ELR (cell line): Measurements from ENCODE around the gene TOR1AIP1.

Experiments
- DNase-seq: peaks from one replicate; pipeline ENCODE4 v3.0.0-alpha.2; 2015; ENCODE audit warnings: low read depth

Gene TOR1AIP1

DNA sequence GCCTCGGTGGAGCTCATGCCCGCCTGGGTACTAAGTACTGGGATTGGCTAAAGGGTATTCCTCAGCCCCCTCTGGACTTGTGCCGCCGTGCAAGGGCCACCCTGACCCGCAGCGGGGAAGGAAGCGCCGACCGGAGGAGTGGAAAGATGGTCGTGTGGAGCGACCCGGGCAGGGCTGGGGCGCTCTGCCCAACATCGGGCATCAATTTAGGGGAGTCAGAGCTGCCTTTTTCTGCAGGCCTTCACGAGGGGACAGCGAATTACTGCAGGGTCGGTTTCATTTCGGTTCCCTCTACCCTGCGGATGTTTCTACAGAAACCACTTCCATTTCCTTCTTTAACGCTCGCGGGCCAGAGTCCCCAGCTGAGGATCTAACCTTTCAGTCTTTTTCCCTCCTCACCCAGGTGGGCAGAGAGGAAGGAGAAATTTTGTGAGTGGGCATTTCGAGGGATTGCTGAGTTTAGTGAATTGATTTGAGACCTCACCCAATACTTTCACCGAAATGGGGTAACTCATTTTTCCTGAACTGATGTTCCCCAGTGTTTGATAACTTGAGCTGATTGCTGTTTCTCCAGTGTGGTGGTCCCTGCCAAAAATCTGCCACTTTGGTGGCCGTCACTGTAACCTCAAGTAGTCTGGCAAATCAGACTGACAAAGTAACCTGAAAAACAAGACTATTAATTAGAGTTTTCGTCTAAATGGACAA lies 1.1 kb downstream of the TOR1AIP1 start:
- no peak for DNase-seq

DNA sequence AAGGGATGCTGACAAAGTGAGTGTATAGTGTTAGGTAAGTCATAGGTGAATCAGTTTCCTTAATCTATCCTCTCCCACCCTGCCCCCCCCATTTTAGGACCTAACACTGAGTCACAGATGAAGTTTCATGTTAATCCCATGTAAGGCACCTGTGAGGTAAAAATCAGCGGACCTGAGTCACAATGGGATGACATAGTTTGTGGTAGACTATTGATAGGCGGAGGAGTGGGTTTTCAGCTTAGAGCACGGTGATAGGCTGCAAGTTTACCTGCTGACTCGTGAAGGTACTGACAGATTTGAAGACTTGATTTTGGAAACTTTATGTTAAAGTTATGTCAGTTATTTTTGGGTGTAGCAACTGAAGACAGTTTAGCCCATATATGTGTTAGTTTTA lies 1.7 kb downstream of the TOR1AIP1 start:
- peak; percentile 72 for DNase-seq

DNA sequence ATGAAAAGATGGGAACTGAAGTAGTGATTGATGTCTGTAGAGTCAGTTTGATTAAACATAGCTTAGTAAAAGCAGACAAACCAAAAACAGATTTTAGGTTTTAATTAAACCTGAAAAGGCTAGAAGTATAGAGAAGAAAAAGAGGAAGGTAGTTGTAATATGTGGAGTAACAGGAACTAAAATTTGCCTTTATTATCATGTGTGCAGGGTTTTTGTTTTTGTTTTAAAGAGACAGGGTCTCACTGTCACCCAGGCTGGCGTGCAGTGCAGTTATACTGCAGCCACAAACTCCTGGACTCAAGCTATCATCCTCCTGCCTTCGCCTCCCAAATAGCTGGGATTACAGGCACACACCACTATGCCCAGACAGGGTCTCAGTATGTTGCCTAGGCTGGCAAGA lies 6.0 kb downstream of the TOR1AIP1 start:
- DNase-seq, result no peak

DNA sequence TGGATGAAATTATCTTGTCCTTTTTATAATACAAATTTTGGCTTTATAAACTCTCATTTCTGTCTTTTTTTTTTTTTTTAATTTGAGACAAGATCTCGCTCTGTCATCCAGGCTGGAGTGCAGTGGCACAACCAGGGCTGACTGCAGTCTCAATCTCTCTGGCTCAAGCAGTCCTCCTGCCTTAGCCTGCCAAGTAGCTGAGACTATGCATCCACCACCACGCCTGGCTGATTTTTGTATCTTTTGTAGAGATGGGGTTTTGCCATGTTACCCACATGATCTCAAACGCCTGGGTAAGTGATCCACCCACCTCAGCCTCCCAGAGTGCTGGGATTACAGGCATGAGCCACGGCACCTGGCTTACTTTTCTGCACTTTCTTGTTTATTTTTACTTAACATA lies 7.5 kb downstream of the TOR1AIP1 start:
- no peak for DNase-seq

DNA sequence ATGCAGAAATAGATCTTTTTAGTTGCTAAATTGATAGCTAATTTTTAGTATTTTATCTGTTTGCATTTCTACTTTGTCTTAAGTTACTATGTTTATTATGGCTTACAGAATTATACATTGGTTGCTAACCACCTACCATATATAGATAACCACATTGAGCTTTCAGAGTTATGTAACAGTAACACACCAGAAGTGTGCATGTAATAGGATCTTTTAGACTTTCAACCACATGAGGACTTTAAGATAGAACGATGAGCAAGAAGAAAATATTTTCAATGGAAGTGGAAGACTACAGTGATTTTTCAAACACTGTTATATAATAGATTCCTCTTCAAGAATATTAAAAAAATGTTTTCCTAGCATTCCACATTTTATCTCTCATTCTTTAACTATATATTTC lies 28.8 kb downstream of the TOR1AIP1 start:
- DNase-seq, result no peak

DNA sequence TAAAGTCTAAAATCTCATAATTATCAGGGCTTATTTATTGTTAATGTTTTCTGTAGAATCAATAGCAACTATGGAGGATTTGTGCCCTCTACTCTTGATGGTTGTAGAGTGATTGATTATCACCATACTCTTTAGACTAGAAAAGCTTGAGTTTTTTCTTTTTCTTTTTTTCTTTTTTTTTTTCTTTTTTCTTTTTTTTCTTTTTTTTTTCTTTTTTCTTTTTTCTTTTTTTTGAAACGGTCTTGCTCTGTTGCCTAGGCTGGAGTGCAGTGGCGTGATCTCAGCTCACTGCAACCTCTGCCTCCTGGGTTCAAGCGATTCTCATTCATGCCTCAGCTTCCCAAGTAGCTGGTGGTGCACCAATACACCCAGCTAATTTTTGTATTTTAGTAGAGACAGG lies 29.7 kb downstream of the TOR1AIP1 start:
- no peak for DNase-seq

DNA sequence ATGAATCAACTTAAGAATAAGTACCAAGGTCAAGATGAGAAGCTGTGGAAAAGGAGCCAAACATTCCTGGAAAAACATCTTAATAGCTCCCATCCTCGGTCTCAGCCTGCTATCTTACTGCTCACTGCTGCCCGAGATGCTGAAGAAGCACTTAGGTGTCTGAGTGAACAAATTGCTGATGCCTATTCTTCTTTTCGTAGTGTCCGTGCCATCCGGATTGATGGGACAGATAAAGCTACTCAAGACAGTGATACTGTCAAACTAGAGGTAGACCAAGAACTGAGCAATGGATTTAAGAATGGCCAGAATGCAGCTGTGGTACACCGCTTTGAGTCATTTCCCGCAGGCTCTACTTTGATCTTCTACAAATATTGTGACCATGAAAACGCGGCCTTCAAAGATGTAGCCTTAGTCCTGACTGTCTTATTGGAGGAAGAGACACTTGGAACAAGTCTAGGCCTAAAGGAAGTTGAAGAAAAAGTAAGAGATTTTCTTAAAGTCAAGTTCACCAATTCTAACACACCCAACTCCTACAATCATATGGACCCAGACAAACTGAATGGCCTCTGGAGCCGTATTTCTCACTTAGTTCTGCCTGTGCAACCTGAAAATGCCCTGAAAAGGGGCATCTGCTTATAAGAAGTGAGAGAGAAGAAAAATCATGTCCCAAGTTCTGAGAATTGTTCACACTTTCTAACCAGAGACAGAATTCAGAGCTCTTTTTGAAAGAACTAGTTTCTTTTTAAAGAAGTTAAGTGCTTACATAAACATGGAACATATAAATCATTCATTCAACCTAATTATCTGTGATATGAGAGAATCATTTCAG lies 35.7 kb downstream of the TOR1AIP1 start:
- peak; percentile 11 for DNase-seq

DNA sequence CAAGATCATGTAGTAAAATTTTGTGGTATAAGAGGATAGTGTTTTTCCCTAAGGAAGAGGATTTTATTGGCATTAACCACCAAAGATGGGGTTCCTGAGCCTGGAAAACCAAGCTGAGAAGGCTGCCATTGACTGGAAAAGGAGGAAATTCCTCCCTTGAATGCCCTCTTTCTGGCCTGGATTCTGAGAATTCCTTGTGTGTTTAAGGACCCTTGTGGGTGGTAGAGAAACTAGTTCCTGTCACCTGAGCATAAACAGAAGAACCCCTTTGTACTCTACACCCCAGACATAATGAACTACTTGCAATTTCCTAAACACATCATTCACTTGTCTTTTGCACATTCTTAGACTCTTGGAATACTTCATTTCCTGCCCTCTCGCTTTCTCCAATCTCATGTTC lies 39.4 kb downstream of the TOR1AIP1 start:
- DNase-seq, result no peak

DNA sequence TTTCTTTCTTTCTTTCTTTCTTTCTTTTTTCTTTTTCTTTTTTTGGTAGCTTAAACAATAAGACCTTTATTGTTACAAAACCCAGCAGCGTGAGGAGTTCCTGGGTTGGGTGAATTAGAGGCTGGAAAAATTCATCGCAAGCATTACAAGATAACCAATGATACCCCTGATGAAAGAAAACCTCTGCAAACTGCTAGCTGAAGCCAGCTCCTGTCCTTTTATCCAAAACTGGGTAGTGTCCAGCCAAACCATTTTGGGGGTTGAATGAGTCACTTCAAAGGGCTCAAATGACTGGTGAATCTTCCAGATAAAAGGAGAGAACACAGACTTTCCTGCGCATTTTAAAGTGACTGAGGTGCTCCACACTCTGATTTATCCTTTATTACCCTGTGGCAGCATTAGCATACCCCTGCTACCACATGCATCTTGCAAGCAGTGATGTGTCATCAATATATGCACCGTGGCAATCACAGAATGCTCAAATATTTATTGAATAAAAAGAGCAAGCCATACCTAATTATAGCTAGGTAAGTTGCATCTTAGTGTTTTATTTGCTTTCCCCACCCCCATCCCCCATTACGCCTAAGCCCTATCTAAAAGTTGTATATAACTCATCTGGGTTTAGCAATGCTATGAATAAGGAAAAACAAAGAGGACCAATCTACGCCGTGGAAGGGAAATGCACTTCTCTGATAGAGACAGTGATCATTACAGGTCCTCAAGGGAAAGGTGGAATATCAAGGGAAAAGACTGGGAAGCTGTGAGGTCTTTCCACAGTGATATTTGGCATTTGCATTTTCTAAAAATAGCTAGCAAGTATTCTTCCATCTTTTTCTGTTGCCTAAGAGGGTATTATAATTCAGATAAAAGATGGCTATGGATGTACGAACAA lies 40.1 kb downstream of the TOR1AIP1 start:
- no peak for DNase-seq

DNA sequence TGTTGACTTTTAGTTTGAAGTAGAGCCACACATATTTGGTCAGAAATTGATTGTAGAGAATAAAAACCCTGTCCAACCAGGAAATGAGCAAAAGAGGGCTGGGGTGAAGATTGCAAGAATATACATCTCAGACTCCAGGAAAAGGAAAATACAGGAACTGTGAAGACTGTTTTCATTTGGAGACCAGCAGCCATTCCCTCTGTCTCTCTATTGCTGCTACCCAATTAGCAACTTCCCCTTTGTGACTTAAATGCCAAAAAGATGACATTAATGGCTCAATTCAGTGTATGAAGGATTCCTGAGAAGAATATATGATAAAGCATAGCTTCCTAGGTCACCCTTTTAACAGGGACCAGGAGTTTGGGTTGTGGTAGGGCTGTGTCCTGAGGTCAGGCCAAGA lies 40.9 kb downstream of the TOR1AIP1 start:
- DNase-seq, result no peak

DNA sequence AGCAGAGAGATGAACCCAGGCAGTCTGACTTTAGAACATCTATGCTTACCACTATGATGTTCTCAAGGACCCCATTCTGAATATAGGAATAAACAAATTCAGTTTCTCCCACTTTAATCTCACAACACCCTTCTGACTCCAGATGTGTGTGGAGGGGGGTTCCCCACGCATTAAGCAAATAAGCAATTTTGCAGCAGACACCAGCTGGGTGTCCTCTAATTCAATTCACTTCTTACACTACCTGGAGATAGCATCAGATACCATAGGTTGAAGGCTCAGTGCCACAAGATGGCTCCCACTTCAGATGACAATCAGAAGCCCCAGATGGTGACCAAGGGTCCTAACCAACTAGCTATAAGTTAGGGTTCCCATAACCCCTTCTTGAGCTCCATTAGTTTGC lies 42.2 kb downstream of the TOR1AIP1 start:
- no peak for DNase-seq

DNA sequence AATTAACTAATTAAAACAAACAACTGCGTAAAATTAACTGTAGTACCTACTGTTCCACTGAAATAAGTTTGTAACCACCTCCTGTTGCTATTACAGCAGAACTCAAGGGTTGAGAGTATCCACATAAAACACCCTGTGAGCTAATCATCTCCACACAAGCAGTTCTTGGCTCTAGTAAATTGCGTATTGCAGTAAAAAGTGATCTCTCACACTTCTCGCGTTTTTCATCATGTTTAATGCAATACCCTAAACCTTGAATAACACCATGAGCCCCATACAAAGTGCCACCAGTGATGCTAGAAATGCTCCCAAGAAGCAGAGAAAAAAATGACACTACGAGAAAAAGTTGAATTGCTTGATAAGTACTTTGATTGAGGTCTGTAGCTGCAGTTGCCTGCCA lies 43.2 kb downstream of the TOR1AIP1 start:
- no peak for DNase-seq

DNA sequence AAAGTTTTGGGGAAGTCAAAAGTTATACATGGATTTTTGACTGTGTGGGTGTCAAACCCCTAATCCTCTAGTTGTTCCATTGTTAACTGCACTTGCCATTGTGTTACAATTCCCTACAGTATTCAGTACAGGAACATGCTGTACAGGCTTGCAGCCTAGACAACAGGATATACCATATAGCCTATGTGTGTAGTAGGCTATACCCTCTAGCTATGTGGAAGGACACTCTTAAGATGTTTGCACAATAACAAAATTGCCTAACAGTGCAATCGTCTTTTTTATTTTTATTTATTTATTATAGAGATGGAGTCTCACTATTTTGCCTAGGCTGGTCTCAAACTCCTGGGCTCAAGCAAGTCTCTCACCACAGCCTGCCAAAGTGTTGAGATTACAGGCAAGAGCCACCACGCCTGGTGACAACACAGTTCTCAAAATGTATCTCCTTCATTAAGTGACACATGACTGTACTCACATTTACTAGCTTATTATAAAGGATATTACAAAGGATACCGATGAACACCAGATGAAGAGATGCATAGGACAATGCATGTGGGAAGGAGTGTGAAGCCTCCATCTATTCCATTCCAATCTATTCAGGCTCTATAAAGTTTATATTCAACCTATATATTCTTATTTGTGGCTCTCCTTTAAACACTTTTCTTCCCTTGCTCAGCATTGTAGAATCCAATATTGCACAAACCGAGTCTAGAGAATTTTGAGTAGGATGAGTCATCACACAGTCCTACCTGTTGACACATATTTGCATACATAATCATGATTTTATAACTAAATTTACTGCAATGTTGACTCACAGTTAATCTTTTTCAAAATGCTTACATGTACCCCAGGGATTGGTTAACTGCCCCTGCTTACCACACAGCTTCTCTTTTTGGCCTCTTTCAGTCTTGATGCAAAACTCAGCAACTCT lies 44.1 kb downstream of the TOR1AIP1 start:
- DNase-seq, result peak; percentile 68

DNA sequence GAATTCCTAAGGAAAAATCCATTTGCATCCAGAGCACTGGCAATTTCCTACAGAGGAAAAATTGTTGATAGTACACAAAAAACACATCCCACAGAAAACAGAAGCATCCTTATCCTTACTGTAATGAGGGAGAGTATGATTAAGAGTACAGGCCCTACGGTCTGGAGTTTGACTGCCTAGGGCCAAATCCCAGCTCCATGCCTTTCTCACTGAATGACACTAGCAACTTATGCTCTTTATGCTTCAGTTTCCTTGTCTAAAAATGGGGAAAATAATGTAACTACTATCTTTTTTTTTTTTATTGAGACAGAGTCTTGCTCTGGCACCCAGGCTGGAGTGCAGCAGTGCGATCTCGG lies 44.7 kb downstream of the TOR1AIP1 start:
- no peak for DNase-seq

DNA sequence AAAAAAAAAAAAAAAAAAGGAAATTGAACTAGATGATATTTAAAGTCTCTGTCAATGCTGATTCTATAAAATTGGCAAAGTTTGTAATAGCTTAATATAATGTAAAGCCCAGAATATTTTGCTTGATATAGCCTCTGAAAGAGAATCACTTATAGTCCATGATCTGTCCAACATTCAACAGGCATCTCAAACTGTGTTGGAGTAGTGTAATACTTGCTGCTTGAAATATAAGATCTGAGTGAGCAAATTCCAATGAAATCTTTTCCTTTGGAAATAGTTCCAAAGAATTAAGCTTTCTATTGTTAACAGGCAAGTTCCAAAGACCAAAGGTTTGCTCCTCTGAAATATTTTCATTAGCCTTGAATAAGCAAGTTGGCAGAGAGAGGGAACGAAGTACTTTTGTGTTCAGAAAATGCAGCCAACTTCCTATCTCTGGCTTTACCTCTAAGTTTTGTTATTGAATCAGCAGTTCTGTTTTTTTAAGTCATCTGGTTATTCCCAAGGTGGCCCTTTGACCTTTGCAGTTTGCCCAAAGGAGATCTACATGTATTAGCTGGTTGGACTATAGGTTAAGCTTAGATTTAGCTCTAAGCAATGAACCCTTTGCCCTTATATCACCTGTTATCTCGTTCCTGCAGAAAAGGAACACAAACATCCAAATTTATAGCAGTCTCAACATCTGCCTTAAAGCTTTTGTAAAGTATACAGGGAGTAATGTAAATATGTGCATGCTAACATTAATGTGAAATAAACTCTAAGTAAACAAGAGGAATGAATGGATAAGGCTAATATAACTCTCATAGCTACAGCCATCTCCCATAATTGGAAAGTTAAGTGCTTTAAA lies 48.1 kb downstream of the TOR1AIP1 start:
- no peak for DNase-seq

DNA sequence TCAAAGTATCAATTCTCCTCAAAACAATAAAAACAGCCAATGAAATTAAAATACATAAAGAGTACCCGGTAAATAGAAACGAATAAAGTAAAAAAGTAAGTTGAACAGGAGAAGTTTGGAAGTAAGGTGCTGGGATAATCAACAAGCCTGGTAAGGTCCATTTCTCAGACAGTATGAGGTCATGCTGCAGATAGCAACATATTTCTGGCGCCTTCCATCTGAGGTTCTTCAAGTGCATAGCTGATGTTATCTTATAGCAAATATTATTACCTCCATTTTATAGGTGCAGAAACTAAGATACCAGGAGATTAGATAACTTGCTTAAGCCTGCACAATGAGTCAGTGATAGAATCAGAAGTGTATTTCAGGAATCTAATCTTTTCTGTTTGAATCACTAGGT lies 48.8 kb downstream of the TOR1AIP1 start:
- no peak for DNase-seq

DNA sequence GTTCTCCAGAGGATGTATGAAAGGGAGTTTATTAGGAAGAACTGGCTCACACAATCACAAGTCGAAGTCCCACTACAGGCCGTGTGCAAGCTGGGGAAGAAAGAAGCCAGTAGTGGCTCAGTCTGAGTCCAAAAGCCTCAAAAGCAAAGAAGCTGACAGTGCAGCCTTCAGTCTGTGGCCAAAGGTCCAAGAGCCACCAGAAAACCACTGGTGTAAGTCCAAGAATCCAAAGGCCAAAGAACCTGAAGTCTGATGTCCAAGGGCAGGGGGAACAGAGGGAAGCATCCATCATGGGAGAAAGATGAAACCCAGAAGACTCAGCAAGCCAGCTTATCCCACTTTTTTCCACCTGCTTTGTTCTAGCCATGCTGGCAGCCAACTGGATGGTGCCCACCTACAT lies 51.1 kb downstream of the TOR1AIP1 start:
- DNase-seq, result no peak

DNA sequence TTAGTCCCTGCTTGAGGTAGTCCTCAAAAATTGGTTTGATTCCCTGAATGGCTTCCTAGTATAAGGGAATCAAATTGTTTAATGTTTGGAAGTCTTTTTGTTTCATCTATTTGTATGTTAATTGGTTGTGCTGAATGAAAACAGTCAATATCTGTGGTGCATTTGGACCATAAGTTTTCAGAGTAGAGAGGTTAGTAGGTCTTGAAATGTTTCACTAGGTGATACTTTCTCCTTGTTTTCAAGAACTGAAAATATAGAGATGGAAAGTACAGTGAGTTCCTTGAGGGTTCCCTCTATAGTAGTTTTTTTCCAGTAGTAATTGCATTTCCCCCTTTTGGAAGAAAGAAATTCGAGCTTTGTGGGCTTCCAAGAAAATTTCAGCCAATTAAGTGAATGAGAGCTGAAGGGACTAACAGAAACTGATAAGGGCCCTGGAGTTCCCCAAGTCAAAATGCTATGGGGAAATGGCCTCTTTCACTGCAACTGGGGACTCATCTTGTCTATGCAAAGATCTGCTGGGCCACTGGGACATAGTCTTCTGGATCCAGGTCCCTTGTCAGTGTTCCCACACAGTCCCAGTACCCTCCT lies 53.9 kb downstream of the TOR1AIP1 start:
- DNase-seq, result no peak

DNA sequence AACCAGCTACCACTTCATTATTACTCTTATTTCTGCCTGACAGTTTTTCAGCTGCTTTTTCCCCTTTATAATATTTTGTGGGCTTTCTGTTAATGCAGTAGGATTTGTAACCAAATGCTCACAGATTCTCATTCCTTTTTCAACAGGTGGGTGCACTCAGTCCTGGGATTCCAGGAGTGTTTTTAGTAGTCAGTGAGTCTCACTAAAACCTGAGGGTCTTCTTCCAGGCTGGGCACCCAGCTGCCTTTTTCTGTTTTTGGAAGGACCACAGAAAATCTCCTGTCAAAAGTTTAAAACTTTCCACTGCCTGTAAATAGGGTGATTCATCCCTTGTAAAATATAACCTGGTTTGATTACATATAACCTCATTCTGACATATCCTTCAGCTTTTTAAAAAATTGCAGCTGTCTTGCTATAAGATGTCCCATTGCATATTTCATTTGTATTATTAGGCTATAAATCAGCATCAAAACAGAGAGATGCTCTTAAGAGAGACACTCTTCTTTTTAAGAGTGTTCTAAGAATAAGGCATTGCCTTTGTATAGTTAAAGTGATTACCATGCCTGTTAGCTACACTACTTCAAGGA lies 55.7 kb downstream of the TOR1AIP1 start:
- no peak for DNase-seq

DNA sequence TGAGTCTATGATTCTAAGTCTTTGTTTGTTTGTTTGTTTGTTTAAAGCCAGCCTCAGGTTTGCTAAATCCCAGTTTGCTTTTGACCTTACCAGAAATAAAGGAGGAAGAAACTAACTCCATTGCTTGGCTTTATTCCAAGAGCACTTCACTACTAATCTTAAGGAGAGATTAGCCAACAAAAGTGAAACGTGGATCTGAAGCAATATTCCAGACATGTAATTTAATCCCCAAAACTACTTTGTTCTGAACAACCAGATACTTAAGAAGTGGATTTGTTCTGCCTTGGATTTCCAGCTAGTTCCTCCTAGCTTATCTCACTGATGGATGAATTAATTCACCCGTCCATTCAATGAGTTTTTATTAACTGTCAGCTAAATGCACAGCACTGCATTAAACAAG lies 56.7 kb downstream of the TOR1AIP1 start:
- no peak for DNase-seq
